Subcutaneous abdominal adipose tissue (tissue), 5 donors: Measurements from ENCODE around the gene NUTM1.
"Not testable (repeated sequence)": the region's sequence is repeated elsewhere in the genome, so short reads cannot be mapped to it uniquely, and the experiment has no call there.

Source experiments
- H3K27ac ChIP-seq: one replicate; pipeline ENCODE4 v1.7.0; 2013; ENCODE audit warnings: low read depth, mild to moderate bottlenecking, inconsistent platforms, low read length, moderate library complexity
- H3K27me3 ChIP-seq, 5 donors: one replicate each; pipeline ENCODE4 v1.7.0; 2013; ENCODE audit warnings: low read length in 5 of 5, inconsistent platforms in 1 of 5; ENCODE audit not compliant: control insufficient read depth in 5 of 5, insufficient read depth in 4 of 5
- H3K36me3 ChIP-seq, 5 donors: one replicate each; pipeline ENCODE4 v1.7.0; 2013; ENCODE audit warnings: low read length in 5 of 5; ENCODE audit not compliant: control insufficient read depth in 5 of 5, insufficient read depth in 5 of 5
- H3K4me1 ChIP-seq, 5 donors: one replicate each; pipeline ENCODE4 v1.7.0; 2013; ENCODE audit warnings: low read length in 5 of 5, mild to moderate bottlenecking in 3 of 5, moderate library complexity in 1 of 5; ENCODE audit not compliant: control insufficient read depth in 5 of 5, insufficient read depth in 5 of 5
- H3K4me3 ChIP-seq, 5 donors: one replicate each; pipeline ENCODE4 v1.7.0; 2013; ENCODE audit warnings: low read length in 5 of 5, low read depth in 1 of 5
- H3K9ac ChIP-seq, 5 donors: one replicate each; pipeline ENCODE4 v1.7.0; 2013; ENCODE audit warnings: low read length in 5 of 5, mild to moderate bottlenecking in 4 of 5, moderate library complexity in 3 of 5
- H3K9me3 ChIP-seq, 5 donors: one replicate each; pipeline ENCODE4 v1.7.0; 2013; ENCODE audit warnings: low read length in 5 of 5; ENCODE audit not compliant: control insufficient read depth in 5 of 5
- donor health status: healthy.
- donor health status: healthy.
- donor health status: healthy.
- donor health status: healthy.
- donor health status: healthy.

Gene NUTM1

GRCh38 chr15:34370643-34371042 lies 27.5 kb downstream of the NUTM1 start:
- Histone ChIP-seq H3K36me3 (no peaks in the 10 kb centered on the region), H3K27ac (no peak overlapping the region), H3K4me1 (peaks cover 5 to 26% (median 19%) of the 10 kb centered on the region in 5 donors), H3K9ac (no peak overlapping the region), H3K27me3 (no peaks in the 10 kb centered on the region), H3K9me3 (no peaks in the 10 kb centered on the region), H3K4me3 (no peak overlapping the region)

DNA sequence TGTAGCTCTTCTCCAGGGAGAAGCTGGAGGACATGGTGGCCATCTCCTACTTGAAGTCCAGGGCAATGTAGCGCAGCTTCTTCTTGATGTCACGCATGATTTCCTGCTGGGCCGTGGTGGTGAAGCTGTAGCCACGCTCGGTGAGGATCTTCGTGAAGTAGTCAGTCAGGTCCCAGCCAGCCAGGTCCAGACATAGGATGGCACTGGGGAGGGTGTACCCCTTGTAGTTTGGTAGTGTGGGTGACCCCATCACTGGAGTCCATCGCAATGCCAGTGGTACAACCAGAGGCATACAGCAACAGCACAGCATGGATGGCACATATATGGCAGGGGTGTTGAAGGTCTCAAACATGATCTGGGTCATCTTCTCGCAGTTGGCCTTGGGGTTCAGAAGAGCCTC lies 30.8 kb downstream of the NUTM1 start:
- Histone ChIP-seq H3K9ac (no peak overlapping the region), H3K4me1 (no peaks in the 10 kb centered on the region), H3K4me3 (no peak overlapping the region), H3K36me3 (no peaks in the 10 kb centered on the region), H3K27ac (no peak overlapping the region), H3K27me3 (no peaks in the 10 kb centered on the region), H3K9me3 (no peaks in the 10 kb centered on the region)

- Histone ChIP-seq H3K27ac (no peak overlapping the region), H3K9ac (no peak overlapping the region), H3K4me3 (no peak overlapping the region), H3K4me1 (no peaks in the 10 kb centered on the region), H3K36me3 (no peaks in the 10 kb centered on the region), H3K27me3 (no peaks in the 10 kb centered on the region), H3K9me3 (no peaks in the 10 kb centered on the region)
Observed at GRCh38 chr15:34374816-34375215, 31.7 kb downstream of the NUTM1 start.

- not testable (repeated sequence) for H3K4me1 ChIP-seq, H3K9ac ChIP-seq, H3K4me3 ChIP-seq, H3K36me3 ChIP-seq, H3K27me3 ChIP-seq, H3K9me3 ChIP-seq, H3K27ac ChIP-seq
Observed at GRCh38 chr15:34375541-34375940, 32.4 kb downstream of the NUTM1 start.

GRCh38 chr15:34376856-34377255 lies 33.7 kb downstream of the NUTM1 start:
- Histone ChIP-seq H3K9me3 (no peaks in the 10 kb centered on the region), H3K4me3 (no peak overlapping the region), H3K4me1 (no peaks in the 10 kb centered on the region), H3K27ac (no peak overlapping the region), H3K9ac (no peak overlapping the region), H3K36me3 (peaks cover 0 to 2% (median 0%) of the 10 kb centered on the region in 5 donors), H3K27me3 (no peaks in the 10 kb centered on the region)

DNA sequence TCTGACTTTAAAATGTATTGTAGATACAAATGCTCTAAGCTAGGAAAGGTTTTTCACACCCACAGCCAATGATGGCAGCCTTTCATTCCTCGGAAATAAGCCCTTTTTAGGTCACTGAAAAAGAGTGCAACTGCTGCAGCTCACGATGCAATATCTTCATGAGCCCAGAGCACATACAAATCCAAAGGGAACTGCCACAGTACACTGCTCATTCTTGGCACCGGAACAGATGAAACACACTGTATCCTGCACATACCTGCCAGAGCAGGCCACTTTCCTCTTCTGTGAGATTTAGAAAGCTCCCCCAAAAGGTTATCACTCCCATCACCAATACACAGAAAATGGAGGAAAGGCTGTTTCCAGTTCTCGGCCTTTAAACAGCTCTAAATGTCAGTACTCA lies 37.4 kb downstream of the NUTM1 start:
- H3K9me3 ChIP-seq, H3K27ac ChIP-seq, H3K9ac ChIP-seq, H3K4me1 ChIP-seq, H3K36me3 ChIP-seq, H3K4me3 ChIP-seq, H3K27me3 ChIP-seq: not testable (repeated sequence)

GRCh38 chr15:34381829-34382521 lies 38.9 kb downstream of the NUTM1 start:
- not testable (repeated sequence) for H3K9ac ChIP-seq, H3K4me3 ChIP-seq, H3K9me3 ChIP-seq, H3K27me3 ChIP-seq, H3K4me1 ChIP-seq, H3K36me3 ChIP-seq, H3K27ac ChIP-seq

GRCh38 chr15:34389594-34390086 lies 46.5 kb downstream of the NUTM1 start:
- not testable (repeated sequence) for H3K27ac ChIP-seq, H3K9ac ChIP-seq, H3K9me3 ChIP-seq, H3K27me3 ChIP-seq, H3K4me3 ChIP-seq, H3K36me3 ChIP-seq, H3K4me1 ChIP-seq

- not testable (repeated sequence) for H3K27me3 ChIP-seq, H3K9me3 ChIP-seq, H3K4me1 ChIP-seq, H3K27ac ChIP-seq, H3K36me3 ChIP-seq, H3K4me3 ChIP-seq, H3K9ac ChIP-seq
Observed at GRCh38 chr15:34392981-34393380, 49.9 kb downstream of the NUTM1 start.

- H3K4me3 ChIP-seq, H3K9ac ChIP-seq, H3K4me1 ChIP-seq, H3K9me3 ChIP-seq, H3K27me3 ChIP-seq, H3K36me3 ChIP-seq, H3K27ac ChIP-seq: not testable (repeated sequence)
Observed at GRCh38 chr15:34397637-34398259, 54.6 kb downstream of the NUTM1 start.
